Spleen (tissue), 7 donors: ENCODE results near the gene TFAM.

Experiments
- POLR2A ChIP-seq, 3 donors: fragments of 450-650 bp; IDR thresholded peaks; one replicate each; pipeline ENCODE4 v1.5.1; 2017; ENCODE audit warnings: antibody characterized with exemption in 3 of 3, mild to moderate bottlenecking in 1 of 3
- POLR2AphosphoS5 ChIP-seq, 3 donors: sonication (generic); formaldehyde crosslinking; IDR thresholded peaks; one replicate each; pipeline ENCODE4 v1.5.1; 2017; ENCODE audit warnings: antibody characterized with exemption in 3 of 3
- TF ChIP-seq, protein P1 (sequence below), 11 experiments: fragments of 200-600 bp in 7 of 11; fragments of 450-650 bp in 4 of 11; sonication (generic) in 4 of 11; IDR thresholded peaks in 8 of 11; conservative IDR thresholded peaks in 3 of 11; 1 replicate in 7 of 11; 2 replicates in 4 of 11; pipeline versions ENCODE4 v1.4.0 to v1.8.0; 2016 to 2021; ENCODE audit warnings: antibody characterized with exemption in 11 of 11, inconsistent platforms in 4 of 11, mild to moderate bottlenecking in 1 of 11
- donor health status: DM: no; HTN: no; CAD: no; lungs with moderate emphysema.
- donor health status: DM: no; HTN: no; CAD: no.
- donor health status: DM: no; HTN: no; CAD: no.

- TF ChIP-seq, protein P1, sequence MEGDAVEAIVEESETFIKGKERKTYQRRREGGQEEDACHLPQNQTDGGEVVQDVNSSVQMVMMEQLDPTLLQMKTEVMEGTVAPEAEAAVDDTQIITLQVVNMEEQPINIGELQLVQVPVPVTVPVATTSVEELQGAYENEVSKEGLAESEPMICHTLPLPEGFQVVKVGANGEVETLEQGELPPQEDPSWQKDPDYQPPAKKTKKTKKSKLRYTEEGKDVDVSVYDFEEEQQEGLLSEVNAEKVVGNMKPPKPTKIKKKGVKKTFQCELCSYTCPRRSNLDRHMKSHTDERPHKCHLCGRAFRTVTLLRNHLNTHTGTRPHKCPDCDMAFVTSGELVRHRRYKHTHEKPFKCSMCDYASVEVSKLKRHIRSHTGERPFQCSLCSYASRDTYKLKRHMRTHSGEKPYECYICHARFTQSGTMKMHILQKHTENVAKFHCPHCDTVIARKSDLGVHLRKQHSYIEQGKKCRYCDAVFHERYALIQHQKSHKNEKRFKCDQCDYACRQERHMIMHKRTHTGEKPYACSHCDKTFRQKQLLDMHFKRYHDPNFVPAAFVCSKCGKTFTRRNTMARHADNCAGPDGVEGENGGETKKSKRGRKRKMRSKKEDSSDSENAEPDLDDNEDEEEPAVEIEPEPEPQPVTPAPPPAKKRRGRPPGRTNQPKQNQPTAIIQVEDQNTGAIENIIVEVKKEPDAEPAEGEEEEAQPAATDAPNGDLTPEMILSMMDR (IDR thresholded peaks at IDR 0.05 in 8 of 11, conservative IDR thresholded peaks at IDR 0.05 in 3 of 11): no peak
- TF ChIP-seq POLR2AphosphoS5 (IDR thresholded peaks at IDR 0.05) (no peak), POLR2A (IDR thresholded peaks at IDR 0.05) (no peak)
These were observed 25.7 kb upstream of the TFAM start for GRCh38 chr10:58359541-58359940.
